DND-41 (cell line): ENCODE measurements around the gene ADPRHL1.
A peak's percentile ranks its signal among the peaks of the same experiment; 100 is the strongest.

ENCODE experiments used
- CTCF ChIP-seq: IDR thresholded peaks from 2 replicates; pipeline ENCODE4 v1.5.1; 2012; ENCODE audit warnings: borderline replicate concordance, low read length, moderate library complexity, mild to moderate bottlenecking; ENCODE audit not compliant: poor library complexity, severe bottlenecking; ENCODE audit errors: extremely low read depth
- EZH2 ChIP-seq: IDR thresholded peaks from 3 replicates; pipeline ENCODE4 v1.6.1; 2012; ENCODE audit warnings: borderline replicate concordance, low read depth, mild to moderate bottlenecking, moderate library complexity, low read length, inconsistent platforms; ENCODE audit not compliant: severe bottlenecking

- TF ChIP-seq CTCF, result peak; percentile 49
- no peak for TF ChIP-seq EZH2
Measured at GRCh38 chr13:113445791-113446487, 7.3 kb downstream of the ADPRHL1 start.
